GM12892 (cell line): ENCODE measurements around the gene EML1.

Experiments
- POLR2A ChIP-seq: IDR thresholded peaks from 2 replicates; pipeline ENCODE4 v1.6.1; 2011; ENCODE audit warnings: low read depth, low read length, control low read depth
- POLR2AphosphoS5 ChIP-seq: IDR thresholded peaks from 2 replicates; pipeline ENCODE4 v1.6.1; 2011; ENCODE audit warnings: low read depth, low read length, control low read depth

- no peak for TF ChIP-seq POLR2AphosphoS5
- TF ChIP-seq POLR2A, result no peak
Measured at GRCh38 chr14:99982537-99983250, 189.5 kb downstream of the EML1 start.
